ENCODE measurements around the gene TTC19.

DNA sequence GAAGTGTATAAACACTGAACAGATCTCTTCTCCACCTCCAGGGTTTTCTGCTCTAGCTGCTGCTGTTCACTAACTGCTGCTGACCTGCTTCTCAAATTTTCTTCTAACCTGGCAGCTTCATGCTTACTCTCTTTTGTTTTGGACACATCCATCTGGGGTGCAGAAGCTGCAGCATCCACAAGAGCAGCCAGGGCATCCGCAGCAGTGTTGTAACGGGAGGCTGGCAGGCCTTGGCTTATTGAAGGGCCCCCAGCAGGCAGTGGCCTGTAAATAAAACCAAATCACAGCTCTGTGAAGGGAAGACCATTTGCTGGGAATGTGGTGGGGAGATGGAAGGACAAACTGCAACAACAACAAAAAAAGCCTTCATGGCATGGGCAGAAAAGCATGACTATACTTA is 62.0 kb downstream of the TTC19 start:
- TF ChIP-seq, protein P1, sequence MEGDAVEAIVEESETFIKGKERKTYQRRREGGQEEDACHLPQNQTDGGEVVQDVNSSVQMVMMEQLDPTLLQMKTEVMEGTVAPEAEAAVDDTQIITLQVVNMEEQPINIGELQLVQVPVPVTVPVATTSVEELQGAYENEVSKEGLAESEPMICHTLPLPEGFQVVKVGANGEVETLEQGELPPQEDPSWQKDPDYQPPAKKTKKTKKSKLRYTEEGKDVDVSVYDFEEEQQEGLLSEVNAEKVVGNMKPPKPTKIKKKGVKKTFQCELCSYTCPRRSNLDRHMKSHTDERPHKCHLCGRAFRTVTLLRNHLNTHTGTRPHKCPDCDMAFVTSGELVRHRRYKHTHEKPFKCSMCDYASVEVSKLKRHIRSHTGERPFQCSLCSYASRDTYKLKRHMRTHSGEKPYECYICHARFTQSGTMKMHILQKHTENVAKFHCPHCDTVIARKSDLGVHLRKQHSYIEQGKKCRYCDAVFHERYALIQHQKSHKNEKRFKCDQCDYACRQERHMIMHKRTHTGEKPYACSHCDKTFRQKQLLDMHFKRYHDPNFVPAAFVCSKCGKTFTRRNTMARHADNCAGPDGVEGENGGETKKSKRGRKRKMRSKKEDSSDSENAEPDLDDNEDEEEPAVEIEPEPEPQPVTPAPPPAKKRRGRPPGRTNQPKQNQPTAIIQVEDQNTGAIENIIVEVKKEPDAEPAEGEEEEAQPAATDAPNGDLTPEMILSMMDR (IDR thresholded peaks at IDR 0.05): no peak
- TF ChIP-seq POLR2AphosphoS5 (IDR thresholded peaks at IDR 0.05): no peak

All from breast epithelium (tissue), 3 donors.